NT2/D1 (cell line): Measurements from ENCODE around the gene FOXP1.

Source experiments
- DNase-seq: peaks from one replicate; pipeline ENCODE4 v3.0.0-alpha.2; 2011; ENCODE audit warnings: low read depth, low spot score
- H3K27me3 ChIP-seq: 2 replicates; pipeline ENCODE4 v1.6.0; 2011; ENCODE audit warnings: mild to moderate bottlenecking; ENCODE audit not compliant: insufficient read length, insufficient read depth
- H3K36me3 ChIP-seq: 2 replicates; pipeline ENCODE4 v1.6.1; 2011; ENCODE audit warnings: mild to moderate bottlenecking, low read length, mixed read lengths; ENCODE audit not compliant: insufficient read depth, insufficient read length
- H3K4me1 ChIP-seq: 2 replicates; pipeline ENCODE4 v1.5.1; 2011; ENCODE audit not compliant: insufficient read depth, insufficient read length
- H3K4me3 ChIP-seq: 2 replicates; pipeline ENCODE4 v1.5.1; 2011; ENCODE audit warnings: low read depth; ENCODE audit not compliant: insufficient read length
- H3K9ac ChIP-seq: 2 replicates; pipeline ENCODE4 v1.6.0; 2011; ENCODE audit warnings: low read depth; ENCODE audit not compliant: insufficient read length
- H3K9me3 ChIP-seq: 2 replicates; pipeline ENCODE4 v1.5.1; 2011; ENCODE audit warnings: mild to moderate bottlenecking, low read length; ENCODE audit not compliant: insufficient read depth
- SUZ12 ChIP-seq: IDR thresholded peaks from 2 replicates; pipeline ENCODE4 v1.6.1; 2011; ENCODE audit not compliant: insufficient read length, insufficient read depth; ENCODE audit errors: extremely low read depth
- YY1 ChIP-seq: IDR thresholded peaks from 2 replicates; pipeline ENCODE4 v1.6.1; 2011; ENCODE audit not compliant: insufficient read length, insufficient read depth
- ZNF274 ChIP-seq: IDR thresholded peaks from 2 replicates; pipeline ENCODE4 v1.6.1; 2011; ENCODE audit warnings: mild to moderate bottlenecking, low read depth, low read length

Gene FOXP1

GRCh38 chr3:71573181-71573580 lies 10.3 kb downstream of the FOXP1 start:
- no peak for TF ChIP-seq SUZ12
- TF ChIP-seq ZNF274: no peak
- no peak for TF ChIP-seq YY1
- DNase-seq: no peak
- Histone ChIP-seq H3K36me3 (no peaks in the 10 kb centered on the region), H3K4me1 (no peaks in the 10 kb centered on the region), H3K27me3 (no peaks in the 10 kb centered on the region), H3K9ac (no peak overlapping the region), H3K9me3 (no peaks in the 10 kb centered on the region), H3K4me3 (no peak overlapping the region)

GRCh38 chr3:71570546-71570945 lies 13.0 kb downstream of the FOXP1 start:
- TF ChIP-seq ZNF274 (no peak), SUZ12 (no peak)
- no peak for DNase-seq
- Histone ChIP-seq H3K9me3 (no peaks in the 10 kb centered on the region), H3K9ac (no peak overlapping the region), H3K4me3 (no peak overlapping the region), H3K4me1 (no peaks in the 10 kb centered on the region), H3K36me3 (no peaks in the 10 kb centered on the region), H3K27me3 (no peaks in the 10 kb centered on the region)

- Histone ChIP-seq H3K4me1 (no peaks in the 10 kb centered on the region), H3K9me3 (no peaks in the 10 kb centered on the region), H3K4me3 (no peak overlapping the region), H3K9ac (no peak overlapping the region), H3K36me3 (no peaks in the 10 kb centered on the region), H3K27me3 (no peaks in the 10 kb centered on the region)
- TF ChIP-seq SUZ12 (no peak), YY1 (no peak), ZNF274 (no peak)
- no peak for DNase-seq
Measured at GRCh38 chr3:71568207-71568606, 15.3 kb downstream of the FOXP1 start.

- H3K4me1 ChIP-seq: no peaks in the 10 kb centered on the region
- no peak for DNase-seq
- H3K27me3 ChIP-seq: no peaks in the 10 kb centered on the region
- no peaks in the 10 kb centered on the region for H3K9me3 ChIP-seq
- no peak overlapping the region for H3K4me3 ChIP-seq
- TF ChIP-seq ZNF274 (no peak), SUZ12 (no peak), YY1 (no peak)
- H3K9ac ChIP-seq: no peak overlapping the region
- H3K36me3 ChIP-seq: no peaks in the 10 kb centered on the region
Measured at GRCh38 chr3:71566776-71567175, 16.8 kb downstream of the FOXP1 start.

GRCh38 chr3:71565976-71566375 lies 17.6 kb downstream of the FOXP1 start:
- H3K27me3 ChIP-seq: no peaks in the 10 kb centered on the region
- no peaks in the 10 kb centered on the region for H3K36me3 ChIP-seq
- H3K9me3 ChIP-seq: no peaks in the 10 kb centered on the region
- H3K4me1 ChIP-seq: no peaks in the 10 kb centered on the region
- DNase-seq: no peak
- no peak overlapping the region for H3K9ac ChIP-seq
- H3K4me3 ChIP-seq: no peak overlapping the region
- no peak for TF ChIP-seq YY1
- no peak for TF ChIP-seq SUZ12
- no peak for TF ChIP-seq ZNF274

GRCh38 chr3:71565316-71565715 lies 18.2 kb downstream of the FOXP1 start:
- no peaks in the 10 kb centered on the region for H3K9me3 ChIP-seq
- H3K36me3 ChIP-seq: no peaks in the 10 kb centered on the region
- H3K9ac ChIP-seq: no peak overlapping the region
- H3K4me3 ChIP-seq: no peak overlapping the region
- H3K27me3 ChIP-seq: no peaks in the 10 kb centered on the region
- TF ChIP-seq SUZ12: no peak
- no peak for DNase-seq
- H3K4me1 ChIP-seq: no peaks in the 10 kb centered on the region

GRCh38 chr3:71564361-71564760 lies 19.2 kb downstream of the FOXP1 start:
- Histone ChIP-seq H3K9ac (no peak overlapping the region), H3K4me3 (no peak overlapping the region), H3K36me3 (no peaks in the 10 kb centered on the region), H3K9me3 (no peaks in the 10 kb centered on the region), H3K4me1 (no peaks in the 10 kb centered on the region), H3K27me3 (no peaks in the 10 kb centered on the region)
- no peak for DNase-seq
- TF ChIP-seq YY1: no peak
- no peak for TF ChIP-seq SUZ12
- TF ChIP-seq ZNF274: no peak

- DNase-seq: no peak
- no peak overlapping the region for H3K9ac ChIP-seq
- no peak overlapping the region for H3K4me3 ChIP-seq
- no peaks in the 10 kb centered on the region for H3K36me3 ChIP-seq
- no peaks in the 10 kb centered on the region for H3K27me3 ChIP-seq
- TF ChIP-seq YY1: no peak
- TF ChIP-seq SUZ12: no peak
- TF ChIP-seq ZNF274: no peak
- no peaks in the 10 kb centered on the region for H3K9me3 ChIP-seq
- no peaks in the 10 kb centered on the region for H3K4me1 ChIP-seq
Measured at GRCh38 chr3:71563827-71564226, 19.7 kb downstream of the FOXP1 start.
